22Rv1 (cell line): ENCODE results near the gene SYT15B.
"Not testable (repeated sequence)": the region's sequence is repeated elsewhere in the genome, so short reads cannot be mapped to it uniquely, and the experiment has no call there.

Source experiments
- CTCF ChIP-seq: fragments of 450-650 bp; IDR thresholded peaks from 2 replicates; pipeline ENCODE4 v1.5.1; 2017; ENCODE audit warnings: mild to moderate bottlenecking
- ZFX ChIP-seq: fragments of 450-650 bp; IDR thresholded peaks from 2 replicates; pipeline ENCODE4 v1.6.1; 2017; ENCODE audit warnings: antibody characterized with exemption, borderline replicate concordance

GRCh38 chr10:47740868-47741267, 22.5 kb downstream of the SYT15B start:
- TF ChIP-seq CTCF, ZFX: not testable (repeated sequence)
